Tibial artery (tissue), 4 donors: ENCODE results near the gene PHACTR1.

Experiments
- DNase-seq, 2 donors: peaks; one replicate each; pipeline ENCODE4 v3.0.0-alpha.2; 2019
- H3K27ac ChIP-seq, 2 donors: fragments of 200-600 bp; sonication (generic) in 1 of 2; 1 replicate in 1 of 2; 2 replicates in 1 of 2; pipeline ENCODE4 v1.5.1; 2018 to 2019; ENCODE audit warnings: mild to moderate bottlenecking in 1 of 2
- H3K27me3 ChIP-seq, 2 donors: fragments of 200-600 bp; sonication (generic) in 1 of 2; one replicate each; pipeline versions ENCODE4 v1.5.1 to v1.6.0; 2016 to 2019
- H3K36me3 ChIP-seq, 3 donors: fragments of 200-600 bp; sonication (generic) in 2 of 3; one replicate each; pipeline ENCODE4 v1.5.1; 2016 to 2019; ENCODE audit warnings: mild to moderate bottlenecking in 2 of 3
- H3K4me1 ChIP-seq, 4 donors: fragments of 200-600 bp; sonication (generic) in 2 of 4; 1 replicate in 3 of 4; 2 replicates in 1 of 4; pipeline ENCODE4 v1.5.1; 2016 to 2019
- H3K4me3 ChIP-seq, 2 donors: fragments of 200-600 bp; sonication (generic) in 1 of 2; 1 replicate in 1 of 2; 2 replicates in 1 of 2; pipeline ENCODE4 v1.5.1; 2018 to 2019; ENCODE audit warnings: mild to moderate bottlenecking in 2 of 2
- H3K9me3 ChIP-seq, 3 donors: fragments of 200-600 bp; sonication (generic) in 1 of 3; one replicate each; pipeline ENCODE4 v1.5.1; 2016 to 2019
- intact Hi-C: fragments of 100-400 bp; cut with DNase I; formaldehyde crosslinking; loops from one replicate; pipeline ENCODE4 v1.15.0; 2023; ENCODE audit warnings: low total_unique reads
- TF ChIP-seq, protein P1 (sequence below), 2 experiments: fragments of 200-600 bp in 1 of 2; fragments of 450-650 bp in 1 of 2; IDR thresholded peaks; one replicate each; pipeline ENCODE4 v1.5.1; 2017 to 2019; ENCODE audit warnings: antibody characterized with exemption in 2 of 2, mild to moderate bottlenecking in 1 of 2, moderate library complexity in 1 of 2

PHACTR1 gene

DNA sequence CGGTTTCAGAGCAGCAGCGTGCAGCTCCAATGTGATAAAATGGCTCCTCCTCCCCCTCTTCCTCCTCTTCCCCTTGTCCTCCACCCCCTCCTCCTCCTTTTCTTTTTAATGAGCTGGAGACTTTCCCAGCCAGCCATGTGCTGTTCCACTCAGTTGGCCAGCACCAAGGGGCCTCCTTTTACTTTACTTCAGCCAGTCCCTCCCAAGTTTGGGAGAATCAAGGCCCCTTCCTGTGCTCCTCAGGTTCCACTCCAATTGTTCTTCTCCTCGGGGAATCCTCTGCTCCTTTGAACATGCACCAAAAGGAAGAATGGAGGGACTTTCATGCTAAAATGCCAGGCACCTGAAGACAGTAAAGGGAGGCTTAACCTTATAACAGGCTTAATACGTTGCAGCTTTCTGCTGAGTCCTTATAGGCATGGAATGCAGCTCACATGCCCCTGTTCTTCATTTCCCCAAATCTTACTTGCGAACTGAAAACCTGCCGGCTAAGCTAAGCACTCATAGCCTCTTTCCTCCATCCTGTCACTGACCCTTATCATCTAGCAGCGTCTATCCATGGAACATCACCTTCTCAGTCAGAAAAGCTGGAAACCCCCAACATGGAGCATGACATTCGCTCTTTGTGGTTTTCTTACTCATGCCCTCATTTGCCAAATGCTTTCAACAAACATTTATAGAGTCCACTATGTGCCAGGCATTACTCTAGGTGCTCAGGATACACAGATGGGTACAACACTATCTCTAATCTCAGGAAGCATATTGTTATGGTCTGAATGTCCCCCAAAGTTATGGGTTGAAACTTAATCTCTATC lies 170.6 kb downstream of the PHACTR1 start:
- Histone ChIP-seq H3K4me1 (no peaks in the 10 kb centered on the region), H3K27me3 (peaks cover 0 to 5% of the 10 kb centered on the region in 2 donors), H3K9me3 (peaks cover 0 to 6% (median 0%) of the 10 kb centered on the region in 3 donors), H3K4me3 (no peak overlapping the region), H3K36me3 (no peaks in the 10 kb centered on the region), H3K27ac (no peak overlapping the region)
- intact Hi-C loops, result no loop called here
- TF ChIP-seq, protein P1, sequence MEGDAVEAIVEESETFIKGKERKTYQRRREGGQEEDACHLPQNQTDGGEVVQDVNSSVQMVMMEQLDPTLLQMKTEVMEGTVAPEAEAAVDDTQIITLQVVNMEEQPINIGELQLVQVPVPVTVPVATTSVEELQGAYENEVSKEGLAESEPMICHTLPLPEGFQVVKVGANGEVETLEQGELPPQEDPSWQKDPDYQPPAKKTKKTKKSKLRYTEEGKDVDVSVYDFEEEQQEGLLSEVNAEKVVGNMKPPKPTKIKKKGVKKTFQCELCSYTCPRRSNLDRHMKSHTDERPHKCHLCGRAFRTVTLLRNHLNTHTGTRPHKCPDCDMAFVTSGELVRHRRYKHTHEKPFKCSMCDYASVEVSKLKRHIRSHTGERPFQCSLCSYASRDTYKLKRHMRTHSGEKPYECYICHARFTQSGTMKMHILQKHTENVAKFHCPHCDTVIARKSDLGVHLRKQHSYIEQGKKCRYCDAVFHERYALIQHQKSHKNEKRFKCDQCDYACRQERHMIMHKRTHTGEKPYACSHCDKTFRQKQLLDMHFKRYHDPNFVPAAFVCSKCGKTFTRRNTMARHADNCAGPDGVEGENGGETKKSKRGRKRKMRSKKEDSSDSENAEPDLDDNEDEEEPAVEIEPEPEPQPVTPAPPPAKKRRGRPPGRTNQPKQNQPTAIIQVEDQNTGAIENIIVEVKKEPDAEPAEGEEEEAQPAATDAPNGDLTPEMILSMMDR (IDR thresholded peaks at IDR 0.05), result no peak
- no peak for DNase-seq

DNA sequence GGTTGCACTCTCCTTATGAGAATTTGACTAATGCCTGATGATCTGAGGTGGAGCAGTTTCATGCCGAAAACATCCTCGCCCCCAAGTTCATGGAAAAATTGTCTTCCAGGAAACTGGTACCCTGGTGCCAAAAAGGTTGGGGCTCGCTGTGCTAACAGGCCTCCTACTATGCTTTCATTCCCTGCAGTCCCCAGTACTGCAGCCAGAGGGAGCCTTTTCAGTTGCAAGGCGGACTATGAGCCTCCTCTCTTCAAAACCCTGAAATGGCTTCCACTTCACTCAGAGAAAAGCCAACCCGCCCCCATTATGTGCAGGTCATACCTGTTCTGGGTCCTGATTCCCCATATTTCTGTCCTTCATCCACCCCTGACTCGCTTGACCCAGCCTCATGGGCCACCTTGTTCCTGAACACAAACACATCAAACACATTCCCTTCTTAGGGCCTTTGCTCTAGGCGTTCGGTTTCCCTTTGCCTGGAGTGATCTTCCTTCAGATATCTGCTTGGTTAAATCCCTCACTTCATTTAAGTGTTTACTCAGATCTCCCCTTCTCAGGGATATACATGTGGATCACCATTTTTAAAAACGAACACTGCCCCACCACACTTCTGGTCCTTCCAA lies 173.7 kb downstream of the PHACTR1 start:
- H3K27ac ChIP-seq, result no peak overlapping the region
- intact Hi-C loops, result loop anchor here (10.0 kb wide), 1 partner anchor 1305 kb away; no protein-coding TSS in a partner anchor
- H3K36me3 ChIP-seq, result no peaks in the 10 kb centered on the region
- peaks cover 0 to 14% (median under 1%) of the 10 kb centered on the region in 4 donors for H3K4me1 ChIP-seq
- no peak overlapping the region for H3K4me3 ChIP-seq
- H3K9me3 ChIP-seq, result peaks cover 0 to 6% (median 0%) of the 10 kb centered on the region in 3 donors
- no peaks in the 10 kb centered on the region for H3K27me3 ChIP-seq
- no peak for DNase-seq
- TF ChIP-seq, protein P1 (IDR thresholded peaks at IDR 0.05), result no peak

DNA sequence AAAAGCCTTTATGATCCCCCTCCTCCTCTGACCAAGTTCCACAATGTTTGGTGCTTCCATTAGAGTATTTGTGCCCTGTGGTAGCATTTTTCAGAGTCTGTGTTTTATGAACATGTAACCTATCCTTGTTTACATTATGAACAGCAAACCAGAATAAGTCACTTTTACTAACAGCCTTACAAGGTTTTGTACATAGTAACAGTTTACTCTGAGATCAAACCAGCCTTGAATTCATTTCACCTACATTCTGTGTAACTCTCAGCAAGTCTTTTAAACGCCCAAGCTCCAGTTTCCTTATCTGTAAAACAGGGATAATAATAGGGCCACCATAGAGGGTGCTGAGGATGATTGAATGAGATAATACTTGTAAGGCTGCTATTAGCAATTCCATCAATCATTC lies 175.0 kb downstream of the PHACTR1 start:
- H3K36me3 ChIP-seq, result no peaks in the 10 kb centered on the region
- TF ChIP-seq, protein P1 (IDR thresholded peaks at IDR 0.05), result no peak
- intact Hi-C loops, result loop anchor here (10.0 kb wide), 1 partner anchor 1307 kb away; no protein-coding TSS in a partner anchor
- no peak for DNase-seq
- H3K27ac ChIP-seq, result no peak overlapping the region
- no peak overlapping the region for H3K4me3 ChIP-seq
- H3K4me1 ChIP-seq, result peaks cover 0 to 27% (median 6%) of the 10 kb centered on the region in 4 donors
- H3K9me3 ChIP-seq, result peaks cover 0 to 6% (median 0%) of the 10 kb centered on the region in 3 donors
- no peaks in the 10 kb centered on the region for H3K27me3 ChIP-seq

DNA sequence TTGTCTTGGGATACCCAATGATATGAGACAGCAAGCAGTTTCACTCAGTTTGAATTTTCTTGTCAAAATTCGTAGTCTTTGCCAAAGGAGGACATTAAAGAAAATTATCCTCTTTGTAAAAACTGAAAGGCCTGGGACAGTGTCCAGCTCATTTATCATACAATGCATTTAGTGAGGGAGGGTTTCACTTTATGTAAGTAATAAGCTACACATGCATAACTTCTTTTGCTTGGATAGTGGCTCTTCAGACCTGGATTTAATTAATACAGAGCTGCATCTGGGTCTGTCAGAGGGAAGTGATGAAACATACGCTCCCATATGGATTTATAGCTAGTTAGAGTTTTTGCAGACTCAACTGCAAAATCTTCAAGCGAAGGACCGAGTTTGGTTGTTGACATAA lies 175.6 kb downstream of the PHACTR1 start:
- Histone ChIP-seq H3K27ac (no peak overlapping the region), H3K4me1 (peaks cover 0 to 33% (median 7%) of the 10 kb centered on the region in 4 donors), H3K36me3 (no peaks in the 10 kb centered on the region), H3K9me3 (peaks cover 0 to 6% (median 0%) of the 10 kb centered on the region in 3 donors), H3K4me3 (no peak overlapping the region), H3K27me3 (no peaks in the 10 kb centered on the region)
- TF ChIP-seq, protein P1 (IDR thresholded peaks at IDR 0.05), result no peak
- intact Hi-C loops, result loop anchor here (10.0 kb wide), 1 partner anchor 1307 kb away; no protein-coding TSS in a partner anchor
- no peak for DNase-seq

DNA sequence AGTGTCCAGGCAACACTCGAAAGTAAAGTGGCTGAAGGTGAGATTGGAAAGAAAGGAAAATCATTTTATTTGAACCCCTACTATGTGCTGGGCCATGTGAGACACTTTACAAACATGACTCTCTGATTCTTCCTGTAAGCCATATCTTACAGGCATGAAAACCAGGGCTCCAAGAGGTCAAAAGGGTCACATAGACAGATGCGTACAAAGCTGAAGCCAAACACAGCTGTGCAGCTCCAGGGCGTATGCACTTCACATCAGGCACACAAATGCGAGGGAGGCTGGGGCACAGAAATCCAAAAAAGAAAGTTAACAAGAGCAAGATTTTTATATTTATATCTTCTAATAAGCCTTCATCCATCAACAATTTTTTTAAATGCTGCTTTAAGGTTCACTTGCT lies 176.5 kb downstream of the PHACTR1 start:
- Histone ChIP-seq H3K4me1 (peaks cover 0 to 36% (median 7%) of the 10 kb centered on the region in 4 donors), H3K27me3 (no peaks in the 10 kb centered on the region), H3K4me3 (no peak overlapping the region), H3K36me3 (no peaks in the 10 kb centered on the region), H3K27ac (no peak overlapping the region), H3K9me3 (peaks cover 0 to 6% (median 0%) of the 10 kb centered on the region in 3 donors)
- no peak for DNase-seq
- TF ChIP-seq, protein P1 (IDR thresholded peaks at IDR 0.05), result no peak
- intact Hi-C loops, result loop anchor here (10.0 kb wide), 1 partner anchor 1308 kb away; no protein-coding TSS in a partner anchor
